Panc1 (cell line): ENCODE data around the gene CRB2. TPM values are rescaled to one million over a fixed set of nuclear protein-coding genes. Genes with fewer than 3 reads are reported as not detected.
A peak's percentile ranks its signal among the peaks of the same experiment; 100 is the strongest.

Source experiments
- ATAC-seq: fragments of 200-7000 bp; cut with Tn5 transposase; 2 replicates; pipeline ENCODE4 v1.9.1; 2020; ENCODE audit warnings: mild to moderate bottlenecking, moderate library complexity
- BruUV-seq: library from RNA; stranded (reverse); fragments of 400-500 nt; replicated peaks from 2 replicates; lab custom pipeline; 2021; lab: Mats Ljungman, UMichigan
- CTCF ChIA-PET: fragments of 300-600 bp; sonication (Branson Sonifier 250); formaldehyde crosslinking; loops from one replicate; lab custom pipeline; 2022; ENCODE audit warnings: antibody characterized with exemption; lab: Charles Lee
- POLR2A ChIA-PET: fragments of 300-600 bp; sonication (Branson Sonifier 250); formaldehyde crosslinking; loops from one replicate; lab custom pipeline; 2022; ENCODE audit warnings: antibody characterized with exemption; lab: Charles Lee
- DNase-seq: peaks from one replicate; pipeline ENCODE4 v3.0.0-alpha.2; 2010; ENCODE audit warnings: low read depth, low spot score
- H3K27ac ChIP-seq: 2 replicates; pipeline ENCODE4 v1.5.1; 2011; ENCODE audit warnings: mild to moderate bottlenecking, low read length, inconsistent platforms
- H3K27me3 ChIP-seq: fragments of 200-500 bp; sonication (Bioruptor generic); 2 replicates; pipeline ENCODE4 v1.6.0; 2014; ENCODE audit warnings: low read length, inconsistent platforms; ENCODE audit not compliant: control insufficient read depth, insufficient read depth
- H3K36me3 ChIP-seq: fragments of 200-500 bp; sonication (Bioruptor generic); 2 replicates; pipeline ENCODE4 v1.5.1; 2014; ENCODE audit warnings: inconsistent platforms, mild to moderate bottlenecking, low read length, moderate library complexity; ENCODE audit not compliant: control insufficient read depth, insufficient read depth
- H3K4me1 ChIP-seq: 2 replicates; pipeline ENCODE4 v1.5.1; 2011; ENCODE audit warnings: inconsistent platforms, mild to moderate bottlenecking, low read length, moderate library complexity; ENCODE audit not compliant: control insufficient read depth, insufficient read depth
- H3K4me3 ChIP-seq, 2 experiments: 2 replicates each; pipeline ENCODE4 v1.5.1; 2011 to 2012; ENCODE audit warnings: low read depth in 2 of 2, low read length in 2 of 2, mild to moderate bottlenecking in 2 of 2, inconsistent platforms in 1 of 2, moderate library complexity in 1 of 2
- H3K9me3 ChIP-seq: fragments of 200-500 bp; sonication (Bioruptor generic); 2 replicates; pipeline ENCODE4 v1.5.1; 2014; ENCODE audit warnings: low read depth, mild to moderate bottlenecking, inconsistent platforms, low read length, moderate library complexity; ENCODE audit not compliant: control insufficient read depth, insufficient read depth
- POLR2AphosphoS5 ChIP-seq: IDR thresholded peaks from 2 replicates; pipeline ENCODE4 v1.6.1; 2012; ENCODE audit warnings: mild to moderate bottlenecking, low read depth, low read length, moderate library complexity
- REST ChIP-seq, 2 experiments: IDR thresholded peaks; 2 replicates each; pipeline ENCODE4 v1.6.1; 2011 to 2012; ENCODE audit warnings: low read depth in 2 of 2, control low read depth in 1 of 2, low read length in 1 of 2, mild to moderate bottlenecking in 1 of 2, moderate library complexity in 1 of 2; ENCODE audit not compliant: insufficient read depth in 1 of 2
- SIN3A ChIP-seq: IDR thresholded peaks from 2 replicates; pipeline ENCODE4 v1.6.1; 2012; ENCODE audit warnings: low read depth, mild to moderate bottlenecking, low read length, moderate library complexity, borderline replicate concordance; ENCODE audit not compliant: insufficient read depth
- TCF7L2 ChIP-seq: IDR thresholded peaks from 2 replicates; pipeline ENCODE4 v1.6.1; 2011; ENCODE audit warnings: mild to moderate bottlenecking, low read depth, low read length, inconsistent platforms
- in situ Hi-C: cut with HindIII; loops from 2 replicates; pipeline ENCODE4 v1.10.0; 2016; ENCODE audit warnings: low sequenced_read_pairs, low pct_unique_long_range_greater_than_20kb
- intact Hi-C: fragments of 100-400 bp; cut with micrococcal nuclease; formaldehyde crosslinking; loops from one replicate; pipeline ENCODE4 v1.10.0; 2022; ENCODE audit not compliant: unreplicated experiment
- total RNA-seq: library from RNA; stranded (reverse); gene quantifications from one replicate; pipeline ENCODE4 v1.2.1, GENCODE V29; 2021; ENCODE audit not compliant: unreplicated experiment
- TF ChIP-seq, protein P1 (sequence below): fragments of 450-650 bp; IDR thresholded peaks from 2 replicates; pipeline ENCODE4 v1.5.1; 2017; ENCODE audit warnings: mild to moderate bottlenecking

Gene CRB2
- total RNA-seq, 1 experiment from 2014 or later, result 0.05 TPM

GRCh38 chr9:123401879-123402513 lies 46.0 kb downstream of the CRB2 start:
- peak; percentile 90 for ATAC-seq
- Histone ChIP-seq H3K9me3 (no peaks in the 10 kb centered on the region), H3K27ac (no peak overlapping the region), H3K4me1 (no peaks in the 10 kb centered on the region), H3K4me3 (no peak overlapping the region), H3K36me3 (no peaks in the 10 kb centered on the region), H3K27me3 (no peaks in the 10 kb centered on the region)
- in situ Hi-C loops, result no loop called here
- ChIA-PET CTCF (interaction anchor here (0.5 to 0.6 kb wide), 2 partner anchors 500 to 574 kb away, joined by 3 to 6 read pairs; no protein-coding TSS in a partner anchor), POLR2A (no interaction called here)
- TF ChIP-seq POLR2AphosphoS5 (no peak), TCF7L2 (no peak)
- TF ChIP-seq, protein P1, sequence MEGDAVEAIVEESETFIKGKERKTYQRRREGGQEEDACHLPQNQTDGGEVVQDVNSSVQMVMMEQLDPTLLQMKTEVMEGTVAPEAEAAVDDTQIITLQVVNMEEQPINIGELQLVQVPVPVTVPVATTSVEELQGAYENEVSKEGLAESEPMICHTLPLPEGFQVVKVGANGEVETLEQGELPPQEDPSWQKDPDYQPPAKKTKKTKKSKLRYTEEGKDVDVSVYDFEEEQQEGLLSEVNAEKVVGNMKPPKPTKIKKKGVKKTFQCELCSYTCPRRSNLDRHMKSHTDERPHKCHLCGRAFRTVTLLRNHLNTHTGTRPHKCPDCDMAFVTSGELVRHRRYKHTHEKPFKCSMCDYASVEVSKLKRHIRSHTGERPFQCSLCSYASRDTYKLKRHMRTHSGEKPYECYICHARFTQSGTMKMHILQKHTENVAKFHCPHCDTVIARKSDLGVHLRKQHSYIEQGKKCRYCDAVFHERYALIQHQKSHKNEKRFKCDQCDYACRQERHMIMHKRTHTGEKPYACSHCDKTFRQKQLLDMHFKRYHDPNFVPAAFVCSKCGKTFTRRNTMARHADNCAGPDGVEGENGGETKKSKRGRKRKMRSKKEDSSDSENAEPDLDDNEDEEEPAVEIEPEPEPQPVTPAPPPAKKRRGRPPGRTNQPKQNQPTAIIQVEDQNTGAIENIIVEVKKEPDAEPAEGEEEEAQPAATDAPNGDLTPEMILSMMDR, result peak; percentile 80
- peak; percentile 18 for DNase-seq
- intact Hi-C loops, result loop anchor here (5.0 kb wide), 1 partner anchor 630 kb away; no protein-coding TSS in a partner anchor
- BruUV-seq, result no TSS peak

GRCh38 chr9:123402981-123403509 lies 47.0 kb downstream of the CRB2 start:
- TF ChIP-seq, protein P1, result no peak
- no peak for TF ChIP-seq REST (IDR thresholded peaks at IDR 0.05; ENCODE audit: insufficient read depth in 1 of 2, low read depth in 2 of 2, low read length in 1 of 2)
- TF ChIP-seq SIN3A, result no peak
- TF ChIP-seq POLR2AphosphoS5, result no peak
- no peak for TF ChIP-seq TCF7L2
- H3K27me3 ChIP-seq, result no peaks in the 10 kb centered on the region
- DNase-seq (no peak), ATAC-seq (peak; percentile 13; the same call in 1 of the 2 replicates)
- in situ Hi-C loops (no loop called here), intact Hi-C loops (loop anchor here (5.0 kb wide), 1 partner anchor 629 kb away; no protein-coding TSS in a partner anchor)
- POLR2A ChIA-PET, result no interaction called here
- H3K4me3 ChIP-seq, result no peak overlapping the region
- H3K27ac ChIP-seq, result no peak overlapping the region
- H3K9me3 ChIP-seq, result no peaks in the 10 kb centered on the region
- CTCF ChIA-PET, result no interaction called here
- H3K36me3 ChIP-seq, result no peaks in the 10 kb centered on the region
- H3K4me1 ChIP-seq, result no peaks in the 10 kb centered on the region
- no TSS peak for BruUV-seq
